ENCODE results near the gene LSM3. TPM values are rescaled to one million over a fixed set of nuclear protein-coding genes. Genes with fewer than 3 reads are reported as not detected.

The LSM3 gene
- total RNA-seq, 1 donor, result 15.6 TPM

GRCh38 chr3:14208977-14209394 lies 30.4 kb downstream of the LSM3 start:
- H3K4me3 ChIP-seq (ENCODE audit: low read depth, low read length), result no peak overlapping the region
- TF ChIP-seq CTCF (IDR thresholded peaks at IDR 0.05; ENCODE audit: insufficient read depth, low read length), result no peak
- peak; percentile 36 for DNase-seq (ENCODE audit: low read depth)

- TF ChIP-seq CTCF (IDR thresholded peaks at IDR 0.05; ENCODE audit: insufficient read depth, low read length), result no peak
- peak; percentile 51 for DNase-seq (ENCODE audit: low read depth)
- no peak overlapping the region for H3K4me3 ChIP-seq (ENCODE audit: low read depth, low read length)
Measured at GRCh38 chr3:14209581-14210289, 31.1 kb downstream of the LSM3 start.

- TF ChIP-seq CTCF (IDR thresholded peaks at IDR 0.05; ENCODE audit: insufficient read depth, low read length), result no peak
- no peak overlapping the region for H3K4me3 ChIP-seq (ENCODE audit: low read depth, low read length)
- no peak for DNase-seq (ENCODE audit: low read depth)
Measured at GRCh38 chr3:14210290-14210688, 31.7 kb downstream of the LSM3 start.

GRCh38 chr3:14210843-14211594 lies 32.4 kb downstream of the LSM3 start:
- DNase-seq (ENCODE audit: low read depth), result peak; percentile 89
- TF ChIP-seq CTCF (IDR thresholded peaks at IDR 0.05; ENCODE audit: insufficient read depth, low read length), result no peak
- H3K4me3 ChIP-seq (ENCODE audit: low read depth, low read length), result no peak overlapping the region

GRCh38 chr3:14211621-14212020 lies 33.0 kb downstream of the LSM3 start:
- no peak overlapping the region for H3K4me3 ChIP-seq (ENCODE audit: low read depth, low read length)
- no peak for TF ChIP-seq CTCF (IDR thresholded peaks at IDR 0.05; ENCODE audit: insufficient read depth, low read length)
- DNase-seq (ENCODE audit: low read depth), result no peak

GRCh38 chr3:14212032-14212431 lies 33.4 kb downstream of the LSM3 start:
- no peak for TF ChIP-seq CTCF (IDR thresholded peaks at IDR 0.05; ENCODE audit: insufficient read depth, low read length)
- no peak for DNase-seq (ENCODE audit: low read depth)
- H3K4me3 ChIP-seq (ENCODE audit: low read depth, low read length), result no peak overlapping the region
